DOHH2 (cell line): ENCODE measurements around the gene BRD2.
A peak's percentile ranks its signal among the peaks of the same experiment; 100 is the strongest.

Experiments used
- H3F3A ChIP-seq: fragments of 200-600 bp; sonication (generic), shearing (Covaris generic); 2 replicates; pipeline ENCODE4 v1.6.0; 2016; ENCODE audit warnings: antibody characterized with exemption, mild to moderate bottlenecking; ENCODE audit not compliant: control insufficient read depth, insufficient read depth
- H3K27ac ChIP-seq: fragments of 200-600 bp; sonication (generic); 2 replicates; pipeline ENCODE4 v1.5.1; 2014; ENCODE audit warnings: low read depth, mild to moderate bottlenecking, low read length, moderate library complexity
- H3K27me3 ChIP-seq: fragments of 200-600 bp; sonication (generic); 2 replicates; pipeline ENCODE4 v1.6.1; 2014; ENCODE audit warnings: mild to moderate bottlenecking, low read length, mixed read lengths; ENCODE audit not compliant: control insufficient read depth
- H3K36me3 ChIP-seq: fragments of 200-600 bp; sonication (generic); 2 replicates; pipeline ENCODE4 v1.6.1; 2014; ENCODE audit warnings: mild to moderate bottlenecking, low read length, moderate library complexity, mixed read lengths; ENCODE audit not compliant: control insufficient read depth
- H3K4me1 ChIP-seq: fragments of 200-600 bp; sonication (generic); 2 replicates; pipeline ENCODE4 v1.6.1; 2014; ENCODE audit warnings: mild to moderate bottlenecking, low read length, mixed read lengths; ENCODE audit not compliant: control insufficient read depth
- H3K4me2 ChIP-seq: fragments of 200-600 bp; sonication (generic); 2 replicates; pipeline ENCODE4 v1.6.0; 2014; ENCODE audit warnings: mild to moderate bottlenecking, low read length, moderate library complexity
- H3K4me3 ChIP-seq: fragments of 200-600 bp; sonication (generic); 2 replicates; pipeline ENCODE4 v1.5.1; 2014; ENCODE audit warnings: mild to moderate bottlenecking, low read length, mixed read lengths
- H3K79me2 ChIP-seq: fragments of 200-600 bp; sonication (generic); 2 replicates; pipeline ENCODE4 v1.6.1; 2014; ENCODE audit warnings: mild to moderate bottlenecking, low read length, mixed read lengths; ENCODE audit not compliant: control insufficient read depth
- H3K9me2 ChIP-seq: fragments of 200-600 bp; sonication (generic); replicated peaks from 2 replicates; pipeline ENCODE4 v1.6.1; 2014; ENCODE audit warnings: mild to moderate bottlenecking, low read length, mixed read lengths; ENCODE audit not compliant: control insufficient read depth
- H3K9me3 ChIP-seq: fragments of 200-600 bp; sonication (generic); 2 replicates; pipeline ENCODE4 v1.6.1; 2014; ENCODE audit warnings: antibody characterized with exemption, low read length, mixed read lengths; ENCODE audit not compliant: control insufficient read depth, insufficient read depth
- H4K20me1 ChIP-seq: fragments of 200-600 bp; sonication (generic); 2 replicates; pipeline ENCODE4 v1.6.0; 2014; ENCODE audit warnings: low read depth, mild to moderate bottlenecking, antibody characterized with exemption, low read length, moderate library complexity; ENCODE audit not compliant: control insufficient read depth, insufficient read depth
- CTCF ChIP-seq: fragments of 200-600 bp; sonication (generic); IDR thresholded peaks from one replicate; pipeline ENCODE4 v1.5.1; 2014; ENCODE audit warnings: antibody characterized with exemption, mild to moderate bottlenecking, low read depth, low read length; ENCODE audit not compliant: poor library complexity, severe bottlenecking
- EZH2phosphoT487 ChIP-seq: fragments of 200-600 bp; sonication (generic); IDR thresholded peaks from 2 replicates; pipeline ENCODE4 v1.6.1; 2017; ENCODE audit warnings: borderline replicate concordance, mild to moderate bottlenecking, antibody characterized with exemption, low read length, moderate library complexity, mixed read lengths

BRD2 gene

GRCh38 chr6:32971581-32972352, 3.4 kb downstream of the BRD2 start:
- peak overlapping the region; percentile 96 for H3K27ac ChIP-seq
- TF ChIP-seq EZH2phosphoT487: no peak
- no peak for TF ChIP-seq CTCF
- H3K9me2 ChIP-seq: no peaks in the 10 kb centered on the region
- no peaks in the 10 kb centered on the region for H3K9me3 ChIP-seq
- H3K4me1 ChIP-seq: peaks cover 39% of the 10 kb centered on the region
- peak overlapping the region; percentile 90 for H3K4me3 ChIP-seq
- no peaks in the 10 kb centered on the region for H3K27me3 ChIP-seq
- H3F3A ChIP-seq: peaks cover 56% of the 10 kb centered on the region
- peaks cover 93% of the 10 kb centered on the region for H3K79me2 ChIP-seq
- H3K4me2 ChIP-seq: peak overlapping the region; percentile 91
- peaks cover 85% of the 10 kb centered on the region for H3K36me3 ChIP-seq
- peaks cover 41% of the 10 kb centered on the region for H4K20me1 ChIP-seq

GRCh38 chr6:32972353-32973143, 4.2 kb downstream of the BRD2 start:
- peaks cover 89% of the 10 kb centered on the region for H3K36me3 ChIP-seq

GRCh38 chr6:32973144-32974015, 5.0 kb downstream of the BRD2 start:
- peak overlapping the region; percentile 90 for H3K4me3 ChIP-seq
- H3K79me2 ChIP-seq: peaks cover 94% of the 10 kb centered on the region
- peak overlapping the region; percentile 96 for H3K27ac ChIP-seq
- peak overlapping the region; percentile 88 for H3K4me2 ChIP-seq
- H3F3A ChIP-seq: peaks cover 61% of the 10 kb centered on the region
- H3K9me3 ChIP-seq: no peaks in the 10 kb centered on the region
- no peaks in the 10 kb centered on the region for H3K27me3 ChIP-seq
- H4K20me1 ChIP-seq: peaks cover 55% of the 10 kb centered on the region
- peaks cover 91% of the 10 kb centered on the region for H3K36me3 ChIP-seq
- TF ChIP-seq EZH2phosphoT487 (no peak), CTCF (no peak)
- no peaks in the 10 kb centered on the region for H3K9me2 ChIP-seq
- H3K4me1 ChIP-seq: peaks cover 40% of the 10 kb centered on the region

More at GRCh38 chr6:32972353-32973143, 4.2 kb downstream of the BRD2 start:
- Histone ChIP-seq H3K4me1 (peaks cover 38% of the 10 kb centered on the region), H3K27me3 (no peaks in the 10 kb centered on the region), H3F3A (peaks cover 57% of the 10 kb centered on the region), H3K79me2 (peaks cover 93% of the 10 kb centered on the region), H3K9me3 (no peaks in the 10 kb centered on the region), H3K4me2 (peak overlapping the region; percentile 88), H3K4me3 (peak overlapping the region; percentile 90), H4K20me1 (peaks cover 48% of the 10 kb centered on the region), H3K27ac (peak overlapping the region; percentile 96), H3K9me2 (no peaks in the 10 kb centered on the region)
- TF ChIP-seq CTCF: no peak
- TF ChIP-seq EZH2phosphoT487: no peak
